ENCODE results near the gene NGF.

Gene NGF

DNA sequence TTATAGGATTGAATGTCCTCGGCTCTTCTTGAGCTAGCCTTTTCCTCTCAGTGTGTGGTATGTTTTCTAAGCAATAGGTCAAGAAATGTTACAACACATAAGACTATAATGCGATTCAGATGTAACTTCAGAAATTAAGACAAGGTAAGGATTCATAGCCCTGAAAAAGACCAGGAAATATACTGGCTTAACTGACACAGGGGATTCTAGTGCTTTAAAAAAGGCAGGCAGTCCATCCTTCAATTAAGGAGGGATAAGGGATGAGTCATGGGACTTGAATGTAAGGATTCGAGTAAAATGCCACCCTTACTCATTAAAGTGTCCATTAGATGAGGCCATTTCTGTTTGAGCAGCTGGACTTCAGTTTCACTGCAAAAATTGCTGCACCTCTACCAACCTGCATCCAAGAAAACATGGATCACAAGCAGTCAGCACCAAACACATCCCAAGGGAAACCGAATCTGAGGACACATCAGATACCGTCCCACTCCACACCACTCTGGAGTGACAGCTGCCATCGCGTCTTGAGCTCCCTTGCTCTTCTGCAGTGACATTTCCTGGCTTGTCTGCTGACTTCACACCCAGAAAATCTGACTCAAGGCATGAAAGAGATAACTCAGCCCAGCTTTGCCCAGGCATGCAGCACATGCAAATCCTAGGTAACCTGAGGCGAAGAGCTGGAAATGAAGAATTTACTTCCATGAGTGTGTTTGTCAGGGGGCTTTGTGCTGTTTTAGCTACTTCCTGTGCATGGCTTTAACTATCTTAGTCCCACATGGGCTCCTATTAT is 37.8 kb downstream of the NGF start:
- no peaks in the 10 kb centered on the region for H3K79me1 ChIP-seq (ENCODE audit: low read length)
- H3K27ac ChIP-seq (ENCODE audit: low read depth, low read length) = no peak overlapping the region

GRCh38 chr1:115299266-115299665 is 38.8 kb downstream of the NGF start:
- H2BK15ac ChIP-seq (replicated peaks; ENCODE audit: low read depth) = no peak overlapping the region
- no CpG with 5 or more reads among the region's 2 CpGs for WGBS (ENCODE audit: extremely low coverage, insufficient coverage, low lambda C conversion rate)
- no peak overlapping the region for H2BK5ac ChIP-seq (ENCODE audit: low read length)
- no peak overlapping the region for H3K23ac ChIP-seq (ENCODE audit: low read length)
- H3K27me3 ChIP-seq (ENCODE audit: insufficient read depth, low read length, poor library complexity) = no peaks in the 10 kb centered on the region
- no peak overlapping the region for H3K4me3 ChIP-seq (ENCODE audit: low read length)
- H3K79me1 ChIP-seq (ENCODE audit: low read length) = no peaks in the 10 kb centered on the region
- no peak overlapping the region for H3K27ac ChIP-seq (ENCODE audit: low read depth, low read length)
- no peak for DNase-seq
- H4K5ac ChIP-seq (ENCODE audit: low read length) = no peak overlapping the region
- H2BK120ac ChIP-seq (ENCODE audit: low read depth, low read length) = no peak overlapping the region
- H2AK5ac ChIP-seq (ENCODE audit: low read length) = no peak overlapping the region
- no peak overlapping the region for H3K18ac ChIP-seq (ENCODE audit: low read length)
- peaks cover 1% of the 10 kb centered on the region for H3K4me1 ChIP-seq (ENCODE audit: control insufficient read depth, low read depth, low read length)
- H3K36me3 ChIP-seq (ENCODE audit: control insufficient read depth, insufficient read depth, low read length) = no peaks in the 10 kb centered on the region
- no peak overlapping the region for H3K56ac ChIP-seq (ENCODE audit: low read length)
- no peak overlapping the region for H3K4ac ChIP-seq (ENCODE audit: low read depth, low read length)
- no peak overlapping the region for H4K8ac ChIP-seq (ENCODE audit: low read depth, low read length)
- no peak overlapping the region for H3K4me2 ChIP-seq (ENCODE audit: low read length)
- H3K9ac ChIP-seq (ENCODE audit: low read length) = no peak overlapping the region
- H3K79me2 ChIP-seq (ENCODE audit: control insufficient read depth, insufficient read depth, low read length) = no peaks in the 10 kb centered on the region

More for the DNA sequence above, 37.8 kb downstream of the NGF start:
- Histone ChIP-seq H2BK5ac (ENCODE audit: low read length) (no peak overlapping the region), H2BK15ac (replicated peaks; ENCODE audit: low read depth) (no peak overlapping the region), H3K36me3 (ENCODE audit: control insufficient read depth, insufficient read depth, low read length) (no peaks in the 10 kb centered on the region), H2BK120ac (ENCODE audit: low read depth, low read length) (no peak overlapping the region), H3K4me3 (ENCODE audit: low read length) (no peak overlapping the region), H3K23ac (ENCODE audit: low read length) (no peak overlapping the region), H3K9ac (ENCODE audit: low read length) (no peak overlapping the region), H4K8ac (ENCODE audit: low read depth, low read length) (no peak overlapping the region), H3K79me2 (ENCODE audit: control insufficient read depth, insufficient read depth, low read length) (no peaks in the 10 kb centered on the region), H3K4me1 (ENCODE audit: control insufficient read depth, low read depth, low read length) (peaks cover 1% of the 10 kb centered on the region), H3K18ac (ENCODE audit: low read length) (no peak overlapping the region), H3K4ac (ENCODE audit: low read depth, low read length) (no peak overlapping the region), H3K27me3 (ENCODE audit: insufficient read depth, low read length, poor library complexity) (no peaks in the 10 kb centered on the region), H4K5ac (ENCODE audit: low read length) (no peak overlapping the region), H3K4me2 (ENCODE audit: low read length) (no peak overlapping the region), H3K56ac (ENCODE audit: low read length) (no peak overlapping the region), H2AK5ac (ENCODE audit: low read length) (no peak overlapping the region)
- DNase-seq = peak; percentile 93
- WGBS (ENCODE audit: extremely low coverage, insufficient coverage, low lambda C conversion rate) = no CpG with 5 or more reads among the region's 8 CpGs

- Histone ChIP-seq H2BK5ac (ENCODE audit: low read length) (no peak overlapping the region), H3K79me2 (ENCODE audit: control insufficient read depth, insufficient read depth, low read length) (no peaks in the 10 kb centered on the region), H3K27me3 (ENCODE audit: insufficient read depth, low read length, poor library complexity) (no peaks in the 10 kb centered on the region), H3K4me2 (ENCODE audit: low read length) (no peak overlapping the region), H2BK120ac (ENCODE audit: low read depth, low read length) (no peak overlapping the region), H3K23ac (ENCODE audit: low read length) (no peak overlapping the region), H2BK15ac (replicated peaks; ENCODE audit: low read depth) (no peak overlapping the region), H3K4ac (ENCODE audit: low read depth, low read length) (no peak overlapping the region), H3K36me3 (ENCODE audit: control insufficient read depth, insufficient read depth, low read length) (no peaks in the 10 kb centered on the region), H3K79me1 (ENCODE audit: low read length) (no peaks in the 10 kb centered on the region), H3K4me3 (ENCODE audit: low read length) (no peak overlapping the region), H3K18ac (ENCODE audit: low read length) (no peak overlapping the region), H4K8ac (ENCODE audit: low read depth, low read length) (no peak overlapping the region), H3K27ac (ENCODE audit: low read depth, low read length) (no peak overlapping the region), H4K5ac (ENCODE audit: low read length) (no peak overlapping the region), H3K56ac (ENCODE audit: low read length) (no peak overlapping the region), H3K4me1 (ENCODE audit: control insufficient read depth, low read depth, low read length) (peaks cover 1% of the 10 kb centered on the region), H3K9ac (ENCODE audit: low read length) (no peak overlapping the region), H2AK5ac (ENCODE audit: low read length) (no peak overlapping the region)
- WGBS (ENCODE audit: extremely low coverage, insufficient coverage, low lambda C conversion rate) = no CpG with 5 or more reads among the region's 2 CpGs
- DNase-seq = no peak
These were observed 41.1 kb downstream of the NGF start for GRCh38 chr1:115296981-115297380.

DNA sequence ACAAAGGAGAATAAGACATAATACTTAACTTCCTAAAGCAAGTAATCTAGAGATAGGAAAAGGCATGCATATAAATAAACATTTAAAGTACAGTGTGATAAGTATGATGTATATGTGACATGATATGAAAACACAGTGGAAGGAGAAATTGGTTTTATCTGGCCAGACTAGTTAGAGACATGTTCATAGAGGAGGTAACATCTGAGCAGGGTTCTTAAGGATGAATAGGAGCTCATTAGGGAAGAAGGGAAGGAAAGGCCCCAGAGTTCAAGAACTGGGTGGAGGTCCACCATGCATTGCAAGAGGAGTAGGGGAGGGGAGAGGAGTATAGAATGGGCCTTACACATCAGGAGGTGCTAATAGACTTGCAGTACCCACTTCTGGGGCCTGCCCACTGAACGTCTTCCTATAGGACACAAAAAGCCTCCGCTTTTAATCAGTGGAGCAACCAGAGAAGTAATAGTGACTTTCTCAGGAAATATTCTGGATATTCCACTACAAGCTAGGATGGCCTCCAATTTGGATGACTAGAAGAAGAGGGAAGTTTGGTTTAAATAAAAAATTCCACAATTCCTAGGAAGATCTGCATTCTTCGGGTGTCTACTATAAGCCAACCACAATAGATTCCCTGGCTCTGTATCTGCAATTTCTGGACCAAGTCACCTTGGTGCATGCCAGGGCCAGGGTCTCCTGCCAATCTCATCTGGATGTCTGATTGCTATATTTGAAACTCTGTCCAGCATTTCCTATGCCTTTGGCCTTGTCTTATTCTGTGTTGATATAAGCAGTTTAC is 41.9 kb downstream of the NGF start:
- H3K79me1 ChIP-seq (ENCODE audit: low read length) = no peaks in the 10 kb centered on the region
- H3K36me3 ChIP-seq (ENCODE audit: control insufficient read depth, insufficient read depth, low read length) = no peaks in the 10 kb centered on the region
- peaks cover 1% of the 10 kb centered on the region for H3K4me1 ChIP-seq (ENCODE audit: control insufficient read depth, low read depth, low read length)
- H3K79me2 ChIP-seq (ENCODE audit: control insufficient read depth, insufficient read depth, low read length) = no peaks in the 10 kb centered on the region
- no peak overlapping the region for H3K9ac ChIP-seq (ENCODE audit: low read length)
- no peak overlapping the region for H3K18ac ChIP-seq (ENCODE audit: low read length)
- WGBS (ENCODE audit: extremely low coverage, insufficient coverage, low lambda C conversion rate) = no CpG with 5 or more reads among the region's 3 CpGs
- H3K27me3 ChIP-seq (ENCODE audit: insufficient read depth, low read length, poor library complexity) = no peaks in the 10 kb centered on the region
- DNase-seq = no peak
- H2AK5ac ChIP-seq (ENCODE audit: low read length) = no peak overlapping the region
- H3K4me3 ChIP-seq (ENCODE audit: low read length) = no peak overlapping the region
- no peak overlapping the region for H4K8ac ChIP-seq (ENCODE audit: low read depth, low read length)
- H3K56ac ChIP-seq (ENCODE audit: low read length) = no peak overlapping the region
- H2BK15ac ChIP-seq (replicated peaks; ENCODE audit: low read depth) = no peak overlapping the region
- no peak overlapping the region for H2BK120ac ChIP-seq (ENCODE audit: low read depth, low read length)
- H2BK5ac ChIP-seq (ENCODE audit: low read length) = no peak overlapping the region
- H3K4ac ChIP-seq (ENCODE audit: low read depth, low read length) = no peak overlapping the region
- H4K5ac ChIP-seq (ENCODE audit: low read length) = no peak overlapping the region
- no peak overlapping the region for H3K23ac ChIP-seq (ENCODE audit: low read length)
- H3K4me2 ChIP-seq (ENCODE audit: low read length) = no peak overlapping the region
- H3K27ac ChIP-seq (ENCODE audit: low read depth, low read length) = no peak overlapping the region

GRCh38 chr1:115293899-115294298 is 44.1 kb downstream of the NGF start:
- no peak overlapping the region for H3K23ac ChIP-seq (ENCODE audit: low read length)
- no peak overlapping the region for H2BK15ac ChIP-seq (replicated peaks; ENCODE audit: low read depth)
- no peak overlapping the region for H3K9ac ChIP-seq (ENCODE audit: low read length)
- no peak overlapping the region for H3K4me3 ChIP-seq (ENCODE audit: low read length)
- no peaks in the 10 kb centered on the region for H3K36me3 ChIP-seq (ENCODE audit: control insufficient read depth, insufficient read depth, low read length)
- H3K27me3 ChIP-seq (ENCODE audit: insufficient read depth, low read length, poor library complexity) = no peaks in the 10 kb centered on the region
- H3K4me2 ChIP-seq (ENCODE audit: low read length) = no peak overlapping the region
- H2AK5ac ChIP-seq (ENCODE audit: low read length) = no peak overlapping the region
- H3K18ac ChIP-seq (ENCODE audit: low read length) = no peak overlapping the region
- no peaks in the 10 kb centered on the region for H3K79me1 ChIP-seq (ENCODE audit: low read length)
- H2BK5ac ChIP-seq (ENCODE audit: low read length) = no peak overlapping the region
- H3K56ac ChIP-seq (ENCODE audit: low read length) = no peak overlapping the region
- no CpG with 5 or more reads among the region's 3 CpGs for WGBS (ENCODE audit: extremely low coverage, insufficient coverage, low lambda C conversion rate)
- H4K8ac ChIP-seq (ENCODE audit: low read depth, low read length) = no peak overlapping the region
- H4K5ac ChIP-seq (ENCODE audit: low read length) = no peak overlapping the region
- H3K4me1 ChIP-seq (ENCODE audit: control insufficient read depth, low read depth, low read length) = no peaks in the 10 kb centered on the region
- DNase-seq = no peak
- no peaks in the 10 kb centered on the region for H3K79me2 ChIP-seq (ENCODE audit: control insufficient read depth, insufficient read depth, low read length)
- H3K27ac ChIP-seq (ENCODE audit: low read depth, low read length) = no peak overlapping the region
- H2BK120ac ChIP-seq (ENCODE audit: low read depth, low read length) = no peak overlapping the region
- no peak overlapping the region for H3K4ac ChIP-seq (ENCODE audit: low read depth, low read length)
